Breast epithelium (tissue), 3 donors: ENCODE data around the gene C1orf50.

Source experiments
- POLR2A ChIP-seq: fragments of 450-650 bp; IDR thresholded peaks from one replicate; pipeline ENCODE4 v1.6.1; 2016; ENCODE audit warnings: antibody characterized with exemption, mild to moderate bottlenecking, moderate library complexity
- TF ChIP-seq, protein P1 (sequence below), 3 donors: fragments of 450-650 bp; IDR thresholded peaks; one replicate each; pipeline ENCODE4 v1.5.1; 2016 to 2017; ENCODE audit warnings: antibody characterized with exemption in 3 of 3, mild to moderate bottlenecking in 3 of 3, moderate library complexity in 3 of 3

DNA sequence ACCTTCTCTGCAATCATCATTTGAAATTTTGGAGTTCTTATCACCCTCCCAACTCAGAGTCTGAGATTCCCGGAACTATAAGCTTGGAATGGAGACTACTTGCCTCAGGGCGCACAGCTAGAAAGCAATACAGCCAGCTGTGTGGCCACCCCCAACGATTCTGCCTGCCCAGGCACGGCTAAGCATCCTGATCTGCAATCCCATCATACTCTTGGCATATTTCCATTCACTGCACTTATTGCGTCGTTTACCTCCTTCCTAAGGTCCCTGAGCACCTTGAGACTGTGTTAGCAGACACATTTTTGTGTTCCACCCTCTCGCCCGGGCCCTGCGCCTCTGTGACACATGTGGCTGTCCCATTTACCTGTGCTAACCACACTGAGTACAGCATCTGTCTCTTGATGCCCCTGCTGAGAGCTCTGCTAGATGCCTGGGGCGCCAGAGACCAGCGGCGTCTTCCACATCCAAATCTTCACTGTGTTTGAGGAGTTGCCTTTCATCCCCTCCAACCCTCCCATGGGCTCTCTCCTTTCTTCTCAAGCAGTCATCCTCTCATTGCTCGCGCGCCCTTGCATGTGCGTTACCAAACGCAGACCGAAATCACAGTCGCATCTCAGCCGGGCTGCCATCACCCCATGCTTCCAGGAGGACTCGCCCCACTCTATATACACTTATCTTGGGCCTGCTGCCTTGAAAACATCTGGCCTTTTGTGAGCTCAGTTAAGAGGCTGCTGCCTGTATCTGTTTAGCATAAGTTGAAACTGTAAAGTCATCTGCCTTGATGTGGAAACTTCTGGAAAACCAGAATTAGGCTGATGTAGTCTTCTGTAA is 23.5 kb upstream of the C1orf50 start:
- TF ChIP-seq, protein P1, sequence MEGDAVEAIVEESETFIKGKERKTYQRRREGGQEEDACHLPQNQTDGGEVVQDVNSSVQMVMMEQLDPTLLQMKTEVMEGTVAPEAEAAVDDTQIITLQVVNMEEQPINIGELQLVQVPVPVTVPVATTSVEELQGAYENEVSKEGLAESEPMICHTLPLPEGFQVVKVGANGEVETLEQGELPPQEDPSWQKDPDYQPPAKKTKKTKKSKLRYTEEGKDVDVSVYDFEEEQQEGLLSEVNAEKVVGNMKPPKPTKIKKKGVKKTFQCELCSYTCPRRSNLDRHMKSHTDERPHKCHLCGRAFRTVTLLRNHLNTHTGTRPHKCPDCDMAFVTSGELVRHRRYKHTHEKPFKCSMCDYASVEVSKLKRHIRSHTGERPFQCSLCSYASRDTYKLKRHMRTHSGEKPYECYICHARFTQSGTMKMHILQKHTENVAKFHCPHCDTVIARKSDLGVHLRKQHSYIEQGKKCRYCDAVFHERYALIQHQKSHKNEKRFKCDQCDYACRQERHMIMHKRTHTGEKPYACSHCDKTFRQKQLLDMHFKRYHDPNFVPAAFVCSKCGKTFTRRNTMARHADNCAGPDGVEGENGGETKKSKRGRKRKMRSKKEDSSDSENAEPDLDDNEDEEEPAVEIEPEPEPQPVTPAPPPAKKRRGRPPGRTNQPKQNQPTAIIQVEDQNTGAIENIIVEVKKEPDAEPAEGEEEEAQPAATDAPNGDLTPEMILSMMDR (IDR thresholded peaks at IDR 0.05), result no peak
- TF ChIP-seq POLR2A, result no peak
